Smooth muscle cell (in vitro differentiated cells): Measurements from ENCODE around the gene HSPA8. TPM values are rescaled to one million over a fixed set of nuclear protein-coding genes. Genes with fewer than 3 reads are reported as not detected.

ENCODE experiments used
- DNase-seq: peaks from one replicate; lab custom pipeline; 2025; ENCODE audit not compliant: unreplicated experiment; lab: John Stamatoyannopoulos, UW
- H2AFZ ChIP-seq: fragments of 200-600 bp; sonication (generic); 2 replicates; pipeline ENCODE4 v1.6.0; 2016; ENCODE audit warnings: antibody characterized with exemption, low read depth, mild to moderate bottlenecking
- H3F3A ChIP-seq: fragments of 200-600 bp; sonication (generic); 2 replicates; pipeline ENCODE4 v1.6.0; 2017; ENCODE audit warnings: antibody characterized with exemption, low read depth
- H3K27ac ChIP-seq: fragments of 200-600 bp; sonication (generic); 2 replicates; pipeline ENCODE4 v1.5.1; 2016; ENCODE audit warnings: low read depth, mild to moderate bottlenecking
- H3K27me3 ChIP-seq: fragments of 200-600 bp; sonication (generic); 2 replicates; pipeline ENCODE4 v1.6.1; 2016; ENCODE audit warnings: low read depth, mild to moderate bottlenecking
- H3K36me3 ChIP-seq: fragments of 200-600 bp; sonication (generic); 2 replicates; pipeline ENCODE4 v1.5.1; 2016; ENCODE audit warnings: low read depth
- H3K4me1 ChIP-seq: fragments of 200-600 bp; sonication (generic); 2 replicates; pipeline ENCODE4 v1.5.1; 2016; ENCODE audit warnings: low read depth
- H3K4me2 ChIP-seq: fragments of 200-600 bp; sonication (generic); 2 replicates; pipeline ENCODE4 v1.6.0; 2016; ENCODE audit warnings: mild to moderate bottlenecking
- H3K4me3 ChIP-seq: fragments of 200-600 bp; sonication (generic); 2 replicates; pipeline ENCODE4 v1.5.1; 2016; ENCODE audit warnings: mild to moderate bottlenecking
- H3K79me2 ChIP-seq: fragments of 200-600 bp; sonication (generic); 2 replicates; pipeline ENCODE4 v1.6.0; 2016; ENCODE audit warnings: low read depth, mild to moderate bottlenecking
- H3K9ac ChIP-seq: fragments of 200-600 bp; sonication (generic); 2 replicates; pipeline ENCODE4 v1.6.0; 2016; ENCODE audit warnings: low read depth
- H3K9me3 ChIP-seq: fragments of 200-600 bp; sonication (generic); replicated peaks from 2 replicates; pipeline ENCODE4 v1.5.1; 2016; ENCODE audit warnings: low read depth
- H4K20me1 ChIP-seq: fragments of 200-600 bp; sonication (generic); 2 replicates; pipeline ENCODE4 v1.6.0; 2016; ENCODE audit warnings: low read depth
- WGBS: methylation state at CpG from one replicate; pipeline ENCODE4 v1.1.7; 2016; ENCODE audit warnings: low lambda C conversion rate; 5-methylcytosine and 5-hydroxymethylcytosine counted together
- polyA plus RNA-seq: library from polyadenylated mRNA; unstranded; fragments of >200 nt; fragmentation: Nextera tagmentation; extraction: Ambion mirVana; gene quantifications from 2 replicates; pipeline ENCODE4 v1.2.1, GENCODE V29; 2016
- total RNA-seq: library from RNA; depleted of rRNA; stranded (reverse); fragments of >200 nt; gene quantifications from 2 replicates; pipeline ENCODE4 v1.2.3, GENCODE V29; 2014
- TF ChIP-seq, protein P1 (sequence below): fragments of 200-600 bp; sonication (generic); IDR thresholded peaks from 2 replicates; pipeline ENCODE4 v1.5.1; 2017; ENCODE audit warnings: borderline replicate concordance, mild to moderate bottlenecking, antibody characterized with exemption; ENCODE audit not compliant: insufficient read depth, poor library complexity, severe bottlenecking

HSPA8 gene
- total and polyA plus RNA-seq, 2 experiments from 2014 or later, result 449 to 1,497 TPM

DNA sequence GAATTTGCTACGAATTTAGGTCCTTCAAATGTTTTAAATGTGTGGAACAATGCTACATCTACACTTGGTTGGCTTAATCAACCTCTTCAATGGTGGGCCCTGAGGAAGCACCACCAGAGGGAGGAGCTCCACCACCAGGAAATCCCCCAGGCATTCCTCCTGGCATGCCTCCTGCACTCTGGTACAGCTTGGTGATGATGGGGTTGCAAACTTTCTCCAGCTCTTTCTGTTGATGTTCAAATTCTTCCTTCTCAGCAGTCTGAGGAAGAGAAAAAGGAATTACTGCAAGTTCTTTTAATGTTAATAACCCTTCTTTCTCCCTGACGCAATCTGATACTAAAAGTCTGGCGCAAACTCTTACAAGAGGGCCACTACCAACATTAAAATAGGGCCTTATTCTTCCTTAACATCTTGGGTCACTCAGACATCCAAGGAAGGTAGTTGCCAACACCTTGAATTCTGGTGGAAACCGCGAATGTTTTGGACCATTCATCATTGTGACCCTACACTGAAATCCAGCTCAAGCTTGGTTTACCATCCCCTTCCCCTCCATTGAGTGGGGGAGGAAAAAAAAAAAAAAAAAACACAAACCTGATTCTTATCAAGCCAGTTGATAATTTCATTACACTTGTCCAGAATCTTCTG, 4.2 kb downstream of the HSPA8 start:
- H3F3A ChIP-seq, result peaks cover 58% of the 10 kb centered on the region
- H3K4me1 ChIP-seq, result peaks cover 28% of the 10 kb centered on the region
- H3K4me3 ChIP-seq, result no peak overlapping the region
- peaks cover 28% of the 10 kb centered on the region for H3K36me3 ChIP-seq
- no peak overlapping the region for H3K4me2 ChIP-seq
- H3K27ac ChIP-seq, result peak overlapping the region; percentile 99
- 92% methylated on average over 5 of the region's 5 CpGs for WGBS
- H2AFZ ChIP-seq, result no peak overlapping the region
- H3K79me2 ChIP-seq, result peaks cover 38% of the 10 kb centered on the region
- no peak overlapping the region for H3K9ac ChIP-seq
- TF ChIP-seq, protein P1, sequence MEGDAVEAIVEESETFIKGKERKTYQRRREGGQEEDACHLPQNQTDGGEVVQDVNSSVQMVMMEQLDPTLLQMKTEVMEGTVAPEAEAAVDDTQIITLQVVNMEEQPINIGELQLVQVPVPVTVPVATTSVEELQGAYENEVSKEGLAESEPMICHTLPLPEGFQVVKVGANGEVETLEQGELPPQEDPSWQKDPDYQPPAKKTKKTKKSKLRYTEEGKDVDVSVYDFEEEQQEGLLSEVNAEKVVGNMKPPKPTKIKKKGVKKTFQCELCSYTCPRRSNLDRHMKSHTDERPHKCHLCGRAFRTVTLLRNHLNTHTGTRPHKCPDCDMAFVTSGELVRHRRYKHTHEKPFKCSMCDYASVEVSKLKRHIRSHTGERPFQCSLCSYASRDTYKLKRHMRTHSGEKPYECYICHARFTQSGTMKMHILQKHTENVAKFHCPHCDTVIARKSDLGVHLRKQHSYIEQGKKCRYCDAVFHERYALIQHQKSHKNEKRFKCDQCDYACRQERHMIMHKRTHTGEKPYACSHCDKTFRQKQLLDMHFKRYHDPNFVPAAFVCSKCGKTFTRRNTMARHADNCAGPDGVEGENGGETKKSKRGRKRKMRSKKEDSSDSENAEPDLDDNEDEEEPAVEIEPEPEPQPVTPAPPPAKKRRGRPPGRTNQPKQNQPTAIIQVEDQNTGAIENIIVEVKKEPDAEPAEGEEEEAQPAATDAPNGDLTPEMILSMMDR, result no peak
- no peak for DNase-seq
- peaks cover 78% of the 10 kb centered on the region for H4K20me1 ChIP-seq
- no peaks in the 10 kb centered on the region for H3K9me3 ChIP-seq
- H3K27me3 ChIP-seq, result no peaks in the 10 kb centered on the region

DNA sequence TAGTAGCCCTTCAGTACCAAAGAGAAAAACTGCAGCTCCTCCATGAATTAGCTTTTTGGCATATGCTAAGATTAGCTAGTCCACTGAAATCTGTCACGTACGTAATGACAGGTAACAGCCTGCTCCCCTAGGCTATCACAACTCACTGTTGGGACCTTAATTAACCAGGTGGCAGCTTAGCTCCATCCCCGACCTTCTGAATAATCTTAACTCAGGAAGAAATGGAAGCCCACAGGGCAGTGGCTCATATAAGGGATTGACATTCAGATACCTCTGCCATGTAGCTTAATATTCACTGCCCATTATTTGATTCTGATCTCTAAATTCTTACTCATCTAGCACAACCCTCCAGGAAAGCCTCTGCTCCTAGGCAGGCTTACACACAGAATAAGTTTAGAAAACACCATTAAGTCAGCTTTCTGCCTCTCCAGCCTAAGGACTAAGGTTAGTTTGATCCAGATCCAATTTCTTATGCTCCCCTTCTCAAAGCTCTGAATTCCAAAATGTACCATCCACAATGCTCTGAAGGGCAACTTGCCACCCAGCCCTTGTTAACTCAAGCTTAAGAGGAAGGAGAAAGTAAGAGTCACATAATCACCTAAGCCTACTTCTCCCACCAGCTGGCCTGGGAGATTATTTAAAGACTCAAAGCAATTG, 5.0 kb downstream of the HSPA8 start:
- WGBS, result 86% methylated on average over 3 of the region's 3 CpGs
- H4K20me1 ChIP-seq, result peaks cover 78% of the 10 kb centered on the region
- H3K9ac ChIP-seq, result no peak overlapping the region
- no peaks in the 10 kb centered on the region for H3K27me3 ChIP-seq
- DNase-seq, result no peak
- H3K36me3 ChIP-seq, result peaks cover 28% of the 10 kb centered on the region
- no peak overlapping the region for H3K4me2 ChIP-seq
- no peak overlapping the region for H3K4me3 ChIP-seq
- peaks cover 28% of the 10 kb centered on the region for H3K4me1 ChIP-seq
- H3K9me3 ChIP-seq, result no peaks in the 10 kb centered on the region
- peaks cover 58% of the 10 kb centered on the region for H3F3A ChIP-seq
- peak overlapping the region; percentile 27 for H3K27ac ChIP-seq
- peaks cover 38% of the 10 kb centered on the region for H3K79me2 ChIP-seq
- TF ChIP-seq, protein P1, result no peak
- no peak overlapping the region for H2AFZ ChIP-seq

DNA sequence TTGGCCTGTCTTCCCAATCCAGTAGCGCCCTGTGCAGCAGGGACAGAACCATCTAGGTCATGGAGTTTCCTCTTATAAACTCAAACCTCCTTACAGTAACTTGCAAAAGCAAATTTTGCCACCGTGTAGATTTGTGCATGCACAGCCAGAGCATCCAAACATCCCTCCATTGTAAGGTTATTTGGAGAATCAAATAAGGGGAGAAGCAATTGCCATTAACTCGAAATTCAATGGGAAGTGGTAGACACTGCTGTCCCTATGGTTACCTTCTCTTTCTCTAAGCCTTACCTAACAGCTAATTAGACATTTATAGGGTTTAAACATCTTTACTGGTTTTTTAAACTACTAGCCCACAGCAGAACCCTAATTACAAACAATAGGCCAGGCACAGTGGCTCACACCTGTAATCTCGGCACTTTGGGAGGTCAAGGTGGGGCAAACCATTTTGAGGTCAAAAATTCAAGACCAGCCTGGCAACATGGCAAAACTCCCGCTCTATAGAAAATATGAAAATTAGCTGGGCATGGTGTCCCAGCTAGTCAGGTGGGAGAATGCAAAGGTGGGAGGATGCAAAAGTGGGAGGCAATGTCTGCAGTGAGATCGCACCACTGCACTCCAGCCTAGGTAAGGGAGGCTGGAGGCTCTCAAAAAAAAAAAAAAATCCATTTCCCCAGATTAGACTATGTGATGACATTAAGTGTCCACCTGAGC, 6.6 kb downstream of the HSPA8 start:
- H3K4me3 ChIP-seq, result no peak overlapping the region
- H3K9ac ChIP-seq, result no peak overlapping the region
- H3K36me3 ChIP-seq, result peaks cover 28% of the 10 kb centered on the region
- H3K27me3 ChIP-seq, result no peaks in the 10 kb centered on the region
- no peak overlapping the region for H3K4me2 ChIP-seq
- no peak for DNase-seq
- WGBS, result 79% methylated on average over 6 of the region's 6 CpGs
- H3K9me3 ChIP-seq, result no peaks in the 10 kb centered on the region
- H3F3A ChIP-seq, result peaks cover 51% of the 10 kb centered on the region
- peaks cover 22% of the 10 kb centered on the region for H3K79me2 ChIP-seq
- no peak overlapping the region for H3K27ac ChIP-seq
- peaks cover 21% of the 10 kb centered on the region for H3K4me1 ChIP-seq
- peaks cover 63% of the 10 kb centered on the region for H4K20me1 ChIP-seq
- no peak overlapping the region for H2AFZ ChIP-seq
- TF ChIP-seq, protein P1, result no peak
